ENCODE results near the gene PDLIM4.

PDLIM4 gene

GRCh38 chr5:132289097-132289496 is 31.6 kb downstream of the PDLIM4 start:
- DNase-seq = no peak

GRCh38 chr5:132291026-132291425 is 33.5 kb downstream of the PDLIM4 start:
- DNase-seq = no peak

GRCh38 chr5:132293066-132293991 is 35.8 kb downstream of the PDLIM4 start:
- peak; percentile 58 for DNase-seq

- peak; percentile 39 for DNase-seq
These were observed 36.7 kb downstream of the PDLIM4 start, which contains the start of gene SLC22A4 for GRCh38 chr5:132293992-132294727. Gene SLC22A4, plus strand, starts transcription at chr5:132294394. Its CDS starts 223 bp downstream, at chr5:132294617.

GRCh38 chr5:132294728-132295504 is 37.4 kb downstream of the PDLIM4 start:
- DNase-seq = no peak

GRCh38 chr5:132295505-132296411 is 38.3 kb downstream of the PDLIM4 start:
- DNase-seq = no peak

- DNase-seq = no peak
These were observed 39.0 kb downstream of the PDLIM4 start for GRCh38 chr5:132296412-132297016.

GRCh38 chr5:132297211-132297940 is 39.9 kb downstream of the PDLIM4 start:
- no peak for DNase-seq

- DNase-seq = no peak
These were observed 41.1 kb downstream of the PDLIM4 start for GRCh38 chr5:132298298-132299212.

- no peak for DNase-seq
These were observed 42.4 kb downstream of the PDLIM4 start for GRCh38 chr5:132299917-132300316.

- no peak for DNase-seq
These were observed 43.3 kb downstream of the PDLIM4 start for GRCh38 chr5:132300577-132301343.

- DNase-seq = no peak
These were observed 44.1 kb downstream of the PDLIM4 start for GRCh38 chr5:132301344-132302271.

GRCh38 chr5:132302413-132302812 is 44.9 kb downstream of the PDLIM4 start:
- no peak for DNase-seq

GRCh38 chr5:132303589-132303988 is 46.1 kb downstream of the PDLIM4 start:
- no peak for DNase-seq

GRCh38 chr5:132305420-132305819 is 47.9 kb downstream of the PDLIM4 start:
- no peak for DNase-seq

- DNase-seq = no peak
These were observed 51.2 kb downstream of the PDLIM4 start for GRCh38 chr5:132308701-132309100.

GRCh38 chr5:132309679-132310078 is 52.2 kb downstream of the PDLIM4 start:
- DNase-seq = no peak

Measured in DMS153 (cell line).